Neural progenitor cell (in vitro differentiated cells): ENCODE measurements around the gene IDI2. TPM values are rescaled to one million over a fixed set of nuclear protein-coding genes. Genes with fewer than 3 reads are reported as not detected.

ENCODE experiments used
- DNase-seq: peaks from one replicate; pipeline ENCODE4 v3.0.0-alpha.2; 2016; ENCODE audit warnings: low spot score
- H2AFZ ChIP-seq: fragments of 200-600 bp; sonication (generic); replicated peaks from 2 replicates; pipeline ENCODE4 v1.6.1; 2016; ENCODE audit warnings: antibody characterized with exemption
- H3F3A ChIP-seq: fragments of 200-600 bp; sonication (generic); 2 replicates; pipeline ENCODE4 v1.6.1; 2016; ENCODE audit warnings: antibody characterized with exemption, low read depth
- H3K27ac ChIP-seq: fragments of 200-600 bp; sonication (generic); 2 replicates; pipeline ENCODE4 v1.5.1; 2016; ENCODE audit warnings: mild to moderate bottlenecking
- H3K27me3 ChIP-seq: fragments of 200-600 bp; sonication (generic); 2 replicates; pipeline ENCODE4 v1.6.1; 2016; ENCODE audit warnings: mild to moderate bottlenecking, moderate library complexity
- H3K36me3 ChIP-seq: fragments of 200-600 bp; sonication (generic); 2 replicates; pipeline ENCODE4 v1.5.1; 2016
- H3K4me1 ChIP-seq: fragments of 200-600 bp; sonication (generic); 2 replicates; pipeline ENCODE4 v1.6.1; 2016; ENCODE audit warnings: mixed run types
- H3K4me2 ChIP-seq: fragments of 200-600 bp; sonication (generic); 2 replicates; pipeline ENCODE4 v1.6.1; 2016
- H3K4me3 ChIP-seq: fragments of 200-600 bp; sonication (generic); 2 replicates; pipeline ENCODE4 v1.5.1; 2016
- H3K79me2 ChIP-seq: fragments of 200-600 bp; sonication (generic); 2 replicates; pipeline ENCODE4 v1.6.1; 2016; ENCODE audit warnings: low read depth
- H3K9ac ChIP-seq: fragments of 200-600 bp; sonication (generic); 2 replicates; pipeline ENCODE4 v1.6.1; 2016
- H3K9me3 ChIP-seq: fragments of 200-600 bp; sonication (generic); 2 replicates; pipeline ENCODE4 v1.5.1; 2016; ENCODE audit warnings: low read depth
- H4K20me1 ChIP-seq: fragments of 200-600 bp; sonication (generic); 2 replicates; pipeline ENCODE4 v1.6.1; 2016; ENCODE audit warnings: low read depth
- H3K27ac Mint-ChIP-seq: 3 replicates; pipeline ENCODE4 v1.8.0; 2021; ENCODE audit warnings: mixed read lengths
- H3K27me3 Mint-ChIP-seq: 2 replicates; pipeline ENCODE4 v1.8.0; 2022; ENCODE audit warnings: low read depth, mild to moderate bottlenecking, inconsistent platforms, moderate library complexity, mixed read lengths; ENCODE audit not compliant: insufficient read depth
- H3K36me3 Mint-ChIP-seq: 3 replicates; pipeline ENCODE4 v1.8.0; 2021; ENCODE audit warnings: mixed read lengths
- H3K4me1 Mint-ChIP-seq: 3 replicates; pipeline ENCODE4 v1.8.0; 2021; ENCODE audit warnings: mixed read lengths
- H3K4me3 Mint-ChIP-seq: 3 replicates; pipeline ENCODE4 v1.8.0; 2021; ENCODE audit warnings: mild to moderate bottlenecking, moderate library complexity, mixed read lengths
- H3K9me3 Mint-ChIP-seq: 3 replicates; pipeline ENCODE4 v1.8.0; 2020; ENCODE audit warnings: mixed read lengths
- CTCF ChIP-seq: fragments of 200-600 bp; sonication (generic); IDR thresholded peaks from 2 replicates; pipeline ENCODE4 v1.5.1; 2017; ENCODE audit warnings: antibody characterized with exemption, mild to moderate bottlenecking
- EZH2 ChIP-seq: fragments of 200-600 bp; sonication (generic); IDR thresholded peaks from 2 replicates; pipeline ENCODE4 v1.6.1; 2017; ENCODE audit warnings: antibody characterized with exemption, mild to moderate bottlenecking, moderate library complexity
- EZH2phosphoT487 ChIP-seq: fragments of 200-600 bp; sonication (generic); IDR thresholded peaks from 2 replicates; pipeline ENCODE4 v1.6.1; 2017; ENCODE audit warnings: antibody characterized with exemption
- total RNA-seq: library from RNA; depleted of rRNA; stranded (reverse); fragments of >200 nt; gene quantifications from 2 replicates; pipeline ENCODE4 v1.2.3, GENCODE V29; 2015; ENCODE audit warnings: low replicate concordance

Gene IDI2
- total RNA-seq, 1 donor from 2014 or later, result not detected

- Mint-ChIP-seq H3K9me3 (no peaks in the 10 kb centered on the region), H3K4me1 (peaks cover 14% of the 10 kb centered on the region), H3K27ac (no peak overlapping the region), H3K4me3 (no peak overlapping the region), H3K27me3 (peaks cover 4% of the 10 kb centered on the region), H3K36me3 (peaks cover 34% of the 10 kb centered on the region)
- no peak for TF ChIP-seq EZH2phosphoT487
- no peak for TF ChIP-seq EZH2
- TF ChIP-seq CTCF, result no peak
- Histone ChIP-seq H3K4me2 (no peak overlapping the region), H4K20me1 (peaks cover 31% of the 10 kb centered on the region), H3F3A (no peaks in the 10 kb centered on the region), H3K79me2 (peaks cover 67% of the 10 kb centered on the region), H3K36me3 (peaks cover 17% of the 10 kb centered on the region), H2AFZ (no peak overlapping the region), H3K27me3 (no peaks in the 10 kb centered on the region), H3K27ac (no peak overlapping the region), H3K4me1 (peaks cover 10% of the 10 kb centered on the region), H3K4me3 (no peak overlapping the region), H3K9me3 (no peaks in the 10 kb centered on the region), H3K9ac (no peak overlapping the region)
- no peak for DNase-seq
Measured at GRCh38 chr10:992871-993270, 32.8 kb downstream of the IDI2 start.

GRCh38 chr10:992467-992866, 33.2 kb downstream of the IDI2 start:
- Histone ChIP-seq H3K4me2 (no peak overlapping the region), H3K27ac (no peak overlapping the region), H3K4me1 (peaks cover 10% of the 10 kb centered on the region), H3K9me3 (no peaks in the 10 kb centered on the region), H3K27me3 (no peaks in the 10 kb centered on the region), H4K20me1 (peaks cover 31% of the 10 kb centered on the region), H2AFZ (no peak overlapping the region), H3K4me3 (no peak overlapping the region), H3F3A (no peaks in the 10 kb centered on the region), H3K36me3 (peaks cover 17% of the 10 kb centered on the region), H3K9ac (no peak overlapping the region), H3K79me2 (peaks cover 71% of the 10 kb centered on the region)
- H3K9me3 Mint-ChIP-seq, result no peaks in the 10 kb centered on the region
- TF ChIP-seq EZH2 (no peak), EZH2phosphoT487 (no peak), CTCF (no peak)
- H3K4me1 Mint-ChIP-seq, result peaks cover 16% of the 10 kb centered on the region
- peaks cover 31% of the 10 kb centered on the region for H3K36me3 Mint-ChIP-seq
- DNase-seq, result no peak
- peaks cover 4% of the 10 kb centered on the region for H3K27me3 Mint-ChIP-seq
- H3K27ac Mint-ChIP-seq, result no peak overlapping the region
- H3K4me3 Mint-ChIP-seq, result no peak overlapping the region

GRCh38 chr10:990808-991207, 34.9 kb downstream of the IDI2 start:
- Histone ChIP-seq H3K27me3 (no peaks in the 10 kb centered on the region), H3K4me1 (peaks cover 16% of the 10 kb centered on the region), H3K9me3 (no peaks in the 10 kb centered on the region), H3K27ac (no peak overlapping the region), H3K4me2 (no peak overlapping the region), H3K79me2 (peaks cover 76% of the 10 kb centered on the region), H3K36me3 (peaks cover 2% of the 10 kb centered on the region), H4K20me1 (peaks cover 31% of the 10 kb centered on the region), H2AFZ (no peak overlapping the region), H3K4me3 (no peak overlapping the region), H3F3A (no peaks in the 10 kb centered on the region), H3K9ac (no peak overlapping the region)
- DNase-seq, result no peak
- TF ChIP-seq EZH2, result no peak
- no peak for TF ChIP-seq EZH2phosphoT487
- TF ChIP-seq CTCF, result no peak
- Mint-ChIP-seq H3K36me3 (peaks cover 21% of the 10 kb centered on the region), H3K27ac (no peak overlapping the region), H3K4me3 (peak overlapping the region; percentile 25), H3K27me3 (peaks cover 4% of the 10 kb centered on the region), H3K9me3 (no peaks in the 10 kb centered on the region), H3K4me1 (peaks cover 23% of the 10 kb centered on the region)
